CD8-positive, alpha-beta memory T cell (primary cell): ENCODE data around the gene SEMA6C. TPM values are rescaled to one million over a fixed set of nuclear protein-coding genes. Genes with fewer than 3 reads are reported as not detected.

Experiments
- CTCF ChIA-PET: fragments of 350-600 bp; sonication (Branson Sonifier 250); formaldehyde crosslinking; loops from one replicate; lab custom pipeline; 2021; ENCODE audit warnings: antibody characterized with exemption; lab: Charles Lee
- POLR2A ChIA-PET: fragments of 350-600 bp; sonication (Branson Sonifier 250); formaldehyde crosslinking; loops from one replicate; lab custom pipeline; 2021; ENCODE audit warnings: antibody characterized with exemption; lab: Charles Lee
- DNase-seq, 5 donors: peaks; one replicate each; pipeline versions ENCODE4 v3.0.0 to v3.0.0-alpha.2; 2020 to 2022; ENCODE audit warnings: mixed read lengths in 1 of 5
- H3K27ac ChIP-seq: one replicate; pipeline ENCODE4 v1.7.0; 2013; ENCODE audit warnings: low read depth, mild to moderate bottlenecking, low read length, moderate library complexity
- H3K27me3 ChIP-seq: 2 replicates; pipeline ENCODE4 v1.7.0; 2013; ENCODE audit warnings: low read length, mild to moderate bottlenecking; ENCODE audit not compliant: insufficient read depth, poor library complexity, severe bottlenecking
- H3K36me3 ChIP-seq: 2 replicates; pipeline ENCODE4 v1.7.0; 2013; ENCODE audit warnings: mild to moderate bottlenecking, low read length, moderate library complexity; ENCODE audit not compliant: insufficient read depth
- H3K4me1 ChIP-seq: 2 replicates; pipeline ENCODE4 v1.7.0; 2013; ENCODE audit warnings: mild to moderate bottlenecking, low read length, moderate library complexity; ENCODE audit not compliant: insufficient read depth
- H3K4me3 ChIP-seq: 2 replicates; pipeline ENCODE4 v1.7.0; 2013; ENCODE audit warnings: mild to moderate bottlenecking, low read length
- H3K9me3 ChIP-seq: 2 replicates; pipeline ENCODE4 v1.7.0; 2013; ENCODE audit warnings: mild to moderate bottlenecking, low read length
- H3K27ac Mint-ChIP-seq, 8 donors: one replicate each; pipeline ENCODE4 v1.8.0; 2020 to 2021; ENCODE audit warnings: mixed read lengths in 8 of 8, mild to moderate bottlenecking in 6 of 8, inconsistent platforms in 3 of 8, moderate library complexity in 3 of 8
- H3K27me3 Mint-ChIP-seq, 2 donors: one replicate each; pipeline ENCODE4 v1.8.0; 2020 to 2021; ENCODE audit warnings: mixed read lengths in 2 of 2, mild to moderate bottlenecking in 1 of 2, moderate library complexity in 1 of 2
- H3K36me3 Mint-ChIP-seq, 3 donors: one replicate each; pipeline ENCODE4 v1.8.0; 2020 to 2021; ENCODE audit warnings: mixed read lengths in 3 of 3, inconsistent platforms in 1 of 3, mild to moderate bottlenecking in 1 of 3
- H3K4me1 Mint-ChIP-seq, 3 donors: one replicate each; pipeline ENCODE4 v1.8.0; 2020 to 2021; ENCODE audit warnings: mixed read lengths in 3 of 3, inconsistent platforms in 1 of 3, mild to moderate bottlenecking in 1 of 3
- H3K4me3 Mint-ChIP-seq, 7 donors: one replicate each; pipeline ENCODE4 v1.8.0; 2020 to 2021; ENCODE audit warnings: mixed read lengths in 7 of 7, mild to moderate bottlenecking in 6 of 7, moderate library complexity in 4 of 7, inconsistent platforms in 2 of 7
- H3K9me3 Mint-ChIP-seq, 5 donors: one replicate each; pipeline ENCODE4 v1.8.0; 2020 to 2022; ENCODE audit warnings: mixed read lengths in 5 of 5, mild to moderate bottlenecking in 3 of 5, moderate library complexity in 2 of 5, inconsistent platforms in 1 of 5
- polyA plus RNA-seq: library from polyadenylated mRNA; unstranded; fragments of 300-500 nt; fragmentation: Illumina TruSeq; gene quantifications from one replicate; pipeline ENCODE4 v1.2.3, GENCODE V29; 2021
- total RNA-seq, 2 experiments: library from RNA; stranded (reverse); gene quantifications; one replicate each; pipeline ENCODE4 v1.2.3, GENCODE V29; 2021

SEMA6C gene
- total and polyA plus RNA-seq, 3 experiments from 2014 or later = 1.5 to 3.1 (median 2.9) TPM

DNA sequence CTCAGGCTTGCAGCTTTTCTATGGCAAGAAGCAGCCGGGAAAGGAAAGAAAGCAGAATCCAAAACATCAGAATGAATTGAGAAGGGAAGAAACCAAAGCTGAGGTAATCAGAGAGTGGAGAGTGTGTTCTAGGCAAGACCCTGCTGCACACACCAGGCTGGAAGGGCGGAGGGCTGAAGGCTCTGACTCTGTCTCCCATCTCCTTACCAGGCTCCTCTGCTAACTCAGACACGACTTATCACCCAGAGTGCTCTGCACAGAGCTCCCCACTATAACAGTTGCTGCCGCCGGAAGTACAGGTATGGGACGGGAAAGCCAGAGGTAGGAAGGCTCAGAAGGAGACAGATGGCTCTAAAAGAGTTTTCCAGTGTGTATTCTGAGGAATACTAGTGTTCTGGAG is 20.7 kb upstream of the SEMA6C start:
- CTCF ChIA-PET = interaction anchor here (3.2 kb wide), 1 partner anchor 11 kb away, joined by 17 read pairs; the partner anchor contains the start of gene TNFAIP8L2
- no peak for DNase-seq
- POLR2A ChIA-PET = interaction anchor here (1.4 to 2.4 kb wide), 2 partner anchors 10 to 23 kb away, joined by 5 to 8 read pairs; partner anchors contain the start of genes TNFAIP8L2 and VPS72
- H3K27me3 ChIP-seq = no peaks in the 10 kb centered on the region
- Mint-ChIP-seq H3K27me3 (peaks cover 0 to 4% of the 10 kb centered on the region in 2 donors), H3K4me1 (peaks cover 31 to 52% (median 37%) of the 10 kb centered on the region in 3 donors), H3K4me3 (peak overlapping the region; percentile 92 to 99 (median 95)), H3K27ac (peak overlapping the region in 6 of 8 donors; percentile 29 to 94 (median 82)), H3K9me3 (peaks cover 0 to 2% (median 0%) of the 10 kb centered on the region in 5 donors), H3K36me3 (peaks cover 0 to 62% (median 6%) of the 10 kb centered on the region in 3 donors)
- H3K27ac ChIP-seq = peak overlapping the region; percentile 78
- H3K4me3 ChIP-seq = peak overlapping the region; percentile 94
- peaks cover 28% of the 10 kb centered on the region for H3K4me1 ChIP-seq
- peaks cover 9% of the 10 kb centered on the region for H3K36me3 ChIP-seq
- no peaks in the 10 kb centered on the region for H3K9me3 ChIP-seq

DNA sequence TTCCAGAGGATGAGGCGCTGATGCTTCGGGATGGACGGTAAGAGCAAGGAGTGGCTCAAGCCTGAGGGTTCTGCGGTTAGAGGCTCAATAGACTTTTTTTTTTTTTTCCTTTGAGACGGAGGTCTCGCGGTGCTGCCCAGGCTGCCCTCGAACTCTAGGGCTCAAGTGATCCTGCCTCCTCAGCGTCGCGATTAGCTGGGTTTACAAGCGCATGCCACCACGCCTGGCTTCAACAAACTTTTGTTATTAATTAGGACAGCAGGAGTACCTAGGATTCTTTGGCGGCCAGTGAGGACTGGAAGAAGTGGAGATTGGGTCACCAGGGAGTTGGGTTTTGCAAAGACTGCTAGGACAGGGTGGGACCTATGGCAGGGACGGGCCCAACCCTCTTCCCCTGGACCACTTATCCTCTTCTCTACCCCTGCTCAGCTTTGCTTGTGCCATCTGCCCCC is 20.1 kb upstream of the SEMA6C start:
- H3K4me1 Mint-ChIP-seq = peaks cover 37 to 58% (median 43%) of the 10 kb centered on the region in 3 donors
- POLR2A ChIA-PET = interaction anchor here (0.6 to 2.4 kb wide), 4 partner anchors 8 to 110 kb away, joined by 3 to 8 read pairs (median 4); partner anchors contain the start of genes TNFAIP8L2 and VPS72
- peaks cover 0 to 65% (median 6%) of the 10 kb centered on the region in 3 donors for H3K36me3 Mint-ChIP-seq

DNA sequence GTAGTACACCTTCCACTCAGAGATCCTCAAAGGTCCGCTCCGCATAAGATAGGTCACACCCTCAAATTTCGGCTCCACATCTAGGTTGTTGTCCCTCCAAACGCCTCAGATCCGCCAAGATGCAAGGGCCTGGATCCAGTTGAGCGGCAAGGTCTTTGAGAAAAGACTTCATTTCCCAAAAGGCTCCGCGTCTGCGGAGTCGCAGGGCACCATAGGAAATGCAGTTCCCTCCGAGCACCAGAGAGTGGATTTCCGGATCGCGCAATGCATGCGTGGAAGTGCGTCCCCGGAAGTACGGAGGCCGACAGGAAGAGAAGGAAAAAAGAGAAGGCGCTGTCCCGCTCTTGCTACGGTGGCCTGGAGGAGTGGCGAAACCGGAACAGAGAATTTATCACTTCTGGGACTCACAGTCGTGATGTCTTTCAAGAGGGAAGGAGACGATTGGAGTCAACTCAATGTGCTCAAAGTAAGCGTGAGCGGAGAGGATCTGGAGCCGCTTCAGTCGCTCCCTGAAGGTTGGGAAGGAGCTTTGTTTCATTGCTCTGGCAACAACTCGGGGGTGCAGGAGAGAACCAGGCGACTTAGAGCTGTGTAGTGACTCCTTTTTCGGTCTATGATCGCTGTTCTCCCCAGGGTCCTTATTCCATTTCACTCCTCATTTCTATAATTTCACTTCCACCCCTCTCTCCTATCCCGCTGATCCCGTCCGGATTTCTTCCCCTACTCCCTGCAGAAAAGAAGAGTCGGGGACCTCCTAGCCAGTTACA is 19.5 kb upstream of the SEMA6C start, which contains the start of the genes LYSMD1 and SCNM1:
TSS of gene LYSMD1 (minus strand) at position 165 of the 767 bp plus-strand sequence. CDS start 644 bp downstream, outside the sequence.
TSS of gene SCNM1 (plus strand) at position 407 of the 767 bp plus-strand sequence. CDS start at position 416, 9 bp downstream.
- Mint-ChIP-seq H3K4me1 (peaks cover 39 to 64% (median 46%) of the 10 kb centered on the region in 3 donors), H3K27me3 (peaks cover 0 to 3% of the 10 kb centered on the region in 2 donors), H3K9me3 (peaks cover 0 to 2% (median 0%) of the 10 kb centered on the region in 5 donors), H3K4me3 (peak within 1 kb of the TSS; percentile 92 to 99 (median 95)), H3K27ac (peak within 1 kb of the TSS; percentile 91 to 99 (median 95)), H3K36me3 (peaks cover 0 to 63% (median 6%) of the 10 kb centered on the region in 3 donors)
- Histone ChIP-seq H3K4me3 (peak within 1 kb of the TSS; percentile 94), H3K27ac (peak within 1 kb of the TSS; percentile 78), H3K9me3 (no peaks in the 10 kb centered on the region), H3K36me3 (peaks cover 9% of the 10 kb centered on the region), H3K4me1 (peaks cover 36% of the 10 kb centered on the region), H3K27me3 (no peaks in the 10 kb centered on the region)
- CTCF ChIA-PET = interaction anchor here (0.8 to 3.2 kb wide), 2 partner anchors 10 to 113 kb away, joined by 3 to 17 read pairs; partner anchors contain the start of gene TNFAIP8L2
- POLR2A ChIA-PET = interaction anchor here (0.6 to 2.4 kb wide), 4 partner anchors 9 to 110 kb away, joined by 3 to 8 read pairs (median 4); partner anchors contain the start of genes TNFAIP8L2 and VPS72
- peak; percentile 94 to 98 (median 97) for DNase-seq

More for the DNA sequence above, 20.1 kb upstream of the SEMA6C start:
- peaks cover 9% of the 10 kb centered on the region for H3K36me3 ChIP-seq
- Mint-ChIP-seq H3K4me3 (peak overlapping the region; percentile 92 to 99 (median 95)), H3K27ac (peak overlapping the region in 7 of 8 donors; percentile 91 to 99 (median 94)), H3K9me3 (peaks cover 0 to 2% (median 0%) of the 10 kb centered on the region in 5 donors), H3K27me3 (peaks cover 0 to 3% of the 10 kb centered on the region in 2 donors)
- no peaks in the 10 kb centered on the region for H3K9me3 ChIP-seq
- peak overlapping the region; percentile 78 for H3K27ac ChIP-seq
- no peak for DNase-seq
- no peaks in the 10 kb centered on the region for H3K27me3 ChIP-seq
- CTCF ChIA-PET = interaction anchor here (0.8 to 3.2 kb wide), 2 partner anchors 10 to 114 kb away, joined by 3 to 17 read pairs; partner anchors contain the start of gene TNFAIP8L2
- peaks cover 34% of the 10 kb centered on the region for H3K4me1 ChIP-seq
- peak overlapping the region; percentile 94 for H3K4me3 ChIP-seq

DNA sequence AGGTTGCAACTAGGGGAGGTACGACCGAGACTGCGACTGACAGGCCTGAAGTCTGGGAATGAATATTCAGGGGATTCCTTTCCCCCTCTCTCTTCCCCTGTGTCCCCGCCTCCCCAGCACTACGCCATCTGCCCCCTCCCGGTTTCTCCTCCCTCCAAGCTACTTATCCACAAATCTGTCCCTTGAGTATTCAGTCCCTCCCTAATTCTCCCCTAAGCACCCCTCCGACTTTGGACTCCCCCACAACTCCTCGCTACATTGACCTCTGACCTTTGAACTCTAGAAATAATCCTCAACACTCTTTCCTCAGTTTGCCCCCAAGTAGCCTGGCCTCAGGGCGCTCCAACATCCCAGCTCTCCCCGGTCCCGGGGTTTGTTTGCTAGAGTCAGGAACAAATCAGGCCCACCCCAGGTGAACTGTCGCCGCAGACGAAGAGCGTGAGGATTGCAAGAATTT is 18.9 kb upstream of the SEMA6C start:
- H3K27me3 ChIP-seq = no peaks in the 10 kb centered on the region
- peak in 2 of 5 donors; percentile 13 to 52 for DNase-seq
- Mint-ChIP-seq H3K27me3 (peaks cover 0 to 3% of the 10 kb centered on the region in 2 donors), H3K4me1 (peaks cover 42 to 70% (median 47%) of the 10 kb centered on the region in 3 donors), H3K9me3 (peaks cover 0 to 2% (median 0%) of the 10 kb centered on the region in 5 donors), H3K36me3 (peaks cover 0 to 60% (median 5%) of the 10 kb centered on the region in 3 donors), H3K27ac (peak overlapping the region; percentile 91 to 99 (median 95)), H3K4me3 (peak overlapping the region; percentile 92 to 99 (median 95))
- CTCF ChIA-PET = interaction anchor here (3.2 kb wide), 1 partner anchor 9 kb away, joined by 17 read pairs; the partner anchor contains the start of gene TNFAIP8L2
- peak overlapping the region; percentile 78 for H3K27ac ChIP-seq
- H3K4me1 ChIP-seq = peaks cover 41% of the 10 kb centered on the region
- H3K36me3 ChIP-seq = peaks cover 9% of the 10 kb centered on the region
- no peaks in the 10 kb centered on the region for H3K9me3 ChIP-seq
- peak overlapping the region; percentile 94 for H3K4me3 ChIP-seq
- POLR2A ChIA-PET = interaction anchor here (0.6 to 2.4 kb wide), 3 partner anchors 8 to 89 kb away, joined by 3 to 8 read pairs (median 3); partner anchors contain the start of genes PSMD4 and TNFAIP8L2

DNA sequence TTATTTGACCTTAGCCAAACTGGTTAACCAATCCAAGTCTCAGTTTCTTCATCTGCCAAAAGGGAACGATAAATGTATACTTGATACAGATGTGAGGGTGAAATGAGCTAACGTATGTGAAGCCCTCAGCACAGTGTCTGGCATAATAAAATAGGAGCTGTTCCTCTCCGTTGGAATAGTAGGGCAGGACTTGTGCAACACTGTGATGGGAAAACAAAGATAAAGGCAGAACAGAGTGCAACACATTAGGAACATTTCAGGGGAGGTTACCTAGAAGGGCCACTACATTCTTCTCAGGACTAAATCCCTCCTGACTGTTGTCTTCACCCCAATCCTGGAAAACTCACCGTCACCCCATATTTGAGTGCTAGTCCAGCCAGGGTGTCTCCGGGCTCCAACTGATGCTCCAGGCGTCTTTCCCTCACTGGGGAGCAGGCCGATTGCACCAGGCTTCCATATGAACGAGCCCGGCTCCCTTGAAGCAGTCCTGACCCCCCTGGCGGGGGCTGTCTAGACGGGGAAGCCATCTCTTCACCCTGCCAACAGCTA is 18.4 kb upstream of the SEMA6C start:
- POLR2A ChIA-PET = interaction anchor here (0.6 to 2.4 kb wide), 3 partner anchors 8 to 90 kb away, joined by 3 to 8 read pairs (median 3); partner anchors contain the start of genes PSMD4 and TNFAIP8L2
- H3K27me3 Mint-ChIP-seq = peaks cover 0 to 3% of the 10 kb centered on the region in 2 donors
- H3K4me1 Mint-ChIP-seq = peaks cover 45 to 75% (median 52%) of the 10 kb centered on the region in 3 donors
- peaks cover 46% of the 10 kb centered on the region for H3K4me1 ChIP-seq
- H3K27ac ChIP-seq = peak overlapping the region; percentile 78
- peak overlapping the region; percentile 23 to 96 (median 93) for H3K4me3 Mint-ChIP-seq
- CTCF ChIA-PET = interaction anchor here (3.2 kb wide), 1 partner anchor 9 kb away, joined by 17 read pairs; the partner anchor contains the start of gene TNFAIP8L2
- peaks cover 0 to 2% (median 0%) of the 10 kb centered on the region in 5 donors for H3K9me3 Mint-ChIP-seq
- H3K27me3 ChIP-seq = no peaks in the 10 kb centered on the region
- peaks cover 9% of the 10 kb centered on the region for H3K36me3 ChIP-seq
- peak overlapping the region; percentile 94 for H3K4me3 ChIP-seq
- H3K27ac Mint-ChIP-seq = peak overlapping the region in 7 of 8 donors; percentile 24 to 97 (median 61)
- DNase-seq = no peak
- H3K9me3 ChIP-seq = no peaks in the 10 kb centered on the region
- H3K36me3 Mint-ChIP-seq = peaks cover 0 to 57% (median 5%) of the 10 kb centered on the region in 3 donors

DNA sequence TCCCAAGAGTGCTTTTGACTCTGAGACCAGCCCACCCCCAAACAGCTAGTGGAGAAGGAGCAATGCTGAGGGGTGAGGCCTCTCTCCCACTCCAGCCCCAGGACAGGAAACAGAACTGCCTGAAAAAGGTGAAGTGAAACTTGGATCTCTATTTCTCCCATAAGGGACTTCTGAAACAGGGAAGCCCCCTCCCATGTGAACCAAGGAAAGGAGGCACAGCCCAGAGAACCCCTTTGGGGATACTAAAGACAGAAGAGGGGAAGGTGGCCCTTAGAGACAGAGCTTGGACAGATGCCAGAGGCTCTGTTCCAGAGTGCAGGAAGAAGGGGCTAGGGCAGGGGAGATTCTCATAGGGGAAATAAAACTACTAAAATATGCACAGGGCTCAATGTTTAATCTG is 12.9 kb upstream of the SEMA6C start:
- peaks cover 14% of the 10 kb centered on the region for H3K36me3 ChIP-seq
- no peaks in the 10 kb centered on the region for H3K9me3 ChIP-seq
- ChIA-PET CTCF (interaction anchor here (1.5 to 5.0 kb wide), 3 partner anchors 24 to 135 kb away, joined by 3 to 90 read pairs (median 8); no protein-coding TSS in a partner anchor), POLR2A (interaction anchor here (1.0 to 1.4 kb wide), 2 partner anchors 31 to 95 kb away, joined by 3 to 4 read pairs; partner anchors contain the start of genes PSMD4 and VPS72)
- no peak overlapping the region for H3K27ac ChIP-seq
- no peaks in the 10 kb centered on the region for H3K27me3 ChIP-seq
- H3K4me3 ChIP-seq = peak overlapping the region; percentile 87
- DNase-seq = no peak
- H3K4me1 ChIP-seq = peaks cover 53% of the 10 kb centered on the region
- peak overlapping the region; percentile 30 to 96 (median 80) for H3K27ac Mint-ChIP-seq
- H3K4me3 Mint-ChIP-seq = peak overlapping the region; percentile 39 to 100 (median 56)
- H3K9me3 Mint-ChIP-seq = no peaks in the 10 kb centered on the region
- peaks cover 2 to 52% (median 7%) of the 10 kb centered on the region in 3 donors for H3K36me3 Mint-ChIP-seq
- H3K4me1 Mint-ChIP-seq = peaks cover 59 to 80% (median 73%) of the 10 kb centered on the region in 3 donors
- H3K27me3 Mint-ChIP-seq = no peaks in the 10 kb centered on the region
